Spleen (tissue), 13 donors: ENCODE measurements around the gene CDK7. TPM values are rescaled to one million over a fixed set of nuclear protein-coding genes. Genes with fewer than 3 reads are reported as not detected.

Experiments used
- DNase-seq: peaks from one replicate; pipeline ENCODE4 v3.0.0-alpha.2; 2020
- H3K27ac ChIP-seq, 8 donors: fragments of 200-600 bp; sonication (generic) in 7 of 8; 1 replicate in 4 of 8; 2 replicates in 4 of 8; pipeline versions ENCODE4 v1.5.0 to v1.8.0; 2016 to 2021; ENCODE audit warnings: inconsistent platforms in 4 of 8, mild to moderate bottlenecking in 4 of 8, moderate library complexity in 1 of 8
- H3K27me3 ChIP-seq, 7 donors: fragments of 200-600 bp; sonication (generic) in 6 of 7; replicated peaks in 1 of 7; 1 replicate in 4 of 7; 2 replicates in 3 of 7; pipeline versions ENCODE4 v1.5.0 to v1.8.0; 2016 to 2021; ENCODE audit warnings: inconsistent platforms in 3 of 7, mild to moderate bottlenecking in 1 of 7
- H3K36me3 ChIP-seq, 6 donors: fragments of 200-600 bp; sonication (generic) in 5 of 6; 1 replicate in 4 of 6; 2 replicates in 2 of 6; pipeline versions ENCODE4 v1.5.0 to v1.8.0; 2016 to 2021; ENCODE audit warnings: inconsistent platforms in 2 of 6
- H3K4me1 ChIP-seq, 6 donors: fragments of 200-600 bp; sonication (generic) in 5 of 6; 1 replicate in 3 of 6; 2 replicates in 3 of 6; pipeline versions ENCODE4 v1.5.0 to v1.8.0; 2016 to 2021; ENCODE audit warnings: inconsistent platforms in 3 of 6
- H3K4me3 ChIP-seq, 8 donors: fragments of 200-600 bp; sonication (generic) in 7 of 8; 1 replicate in 4 of 8; 2 replicates in 4 of 8; pipeline versions ENCODE4 v1.5.0 to v1.8.0; 2016 to 2021; ENCODE audit warnings: inconsistent platforms in 4 of 8, mild to moderate bottlenecking in 4 of 8, moderate library complexity in 2 of 8
- H3K9me3 ChIP-seq, 8 donors: fragments of 200-600 bp; sonication (generic) in 7 of 8; 1 replicate in 4 of 8; 2 replicates in 4 of 8; pipeline versions ENCODE4 v1.5.0 to v1.8.0; 2016 to 2021; ENCODE audit warnings: inconsistent platforms in 4 of 8
- CTCF ChIP-seq, 11 experiments: fragments of 200-600 bp in 7 of 11; fragments of 450-650 bp in 4 of 11; sonication (generic) in 4 of 11; IDR thresholded peaks in 8 of 11; conservative IDR thresholded peaks in 3 of 11; 1 replicate in 7 of 11; 2 replicates in 4 of 11; pipeline versions ENCODE4 v1.4.0 to v1.8.0; 2016 to 2021; ENCODE audit warnings: antibody characterized with exemption in 11 of 11, inconsistent platforms in 4 of 11, mild to moderate bottlenecking in 1 of 11
- POLR2A ChIP-seq, 3 donors: fragments of 450-650 bp; IDR thresholded peaks; one replicate each; pipeline ENCODE4 v1.5.1; 2017; ENCODE audit warnings: antibody characterized with exemption in 3 of 3, mild to moderate bottlenecking in 1 of 3
- POLR2AphosphoS5 ChIP-seq, 3 donors: sonication (generic); formaldehyde crosslinking; IDR thresholded peaks; one replicate each; pipeline ENCODE4 v1.5.1; 2017; ENCODE audit warnings: antibody characterized with exemption in 3 of 3
- WGBS, 5 donors: extraction: QIAGEN DNeasy Blood & Tissue Kit in 3 of 5; methylation state at CpG; one replicate each; pipeline versions ENCODE4 v1.1.5 to v1.1.7; 2013 to 2018; 5-methylcytosine and 5-hydroxymethylcytosine counted together
- intact Hi-C: fragments of 100-400 bp; cut with DNase I; formaldehyde crosslinking; loops from one replicate; pipeline ENCODE4 v1.15.0; 2023; ENCODE audit warnings: low total_unique reads
- long read RNA-seq, 2 donors: transcript quantifications; one replicate each; lab custom pipeline, GENCODE V29; 2026
- polyA plus RNA-seq, 3 donors: library from polyadenylated mRNA; stranded (reverse); fragments of 200-250 nt; gene quantifications; one replicate each; pipeline ENCODE4 v1.2.1, GENCODE V29; 2013
- total RNA-seq, 7 donors: library from RNA; depleted of rRNA in 3 of 7; stranded (reverse); fragments of >200 nt in 3 of 7; fragmentation: NEBNext Ultra II Directional in 4 of 7; extraction: Animal tissue kit (Norgen Biotek cat#: 25700) in 4 of 7; gene quantifications; one replicate each; pipeline versions ENCODE4 v1.1.0 to v1.2.1, GENCODE V29; 2016 to 2021
- donor health status: healthy with polysubstance abuse.
- donor health status: DM: no; HTN: no; CAD: no; lungs with moderate emphysema.
- donor health status: DM: no; HTN: no; CAD: no.
- donor health status: Bipolar disorder and iron deficiency.
- donor health status: healthy.
- donor health status: DM: no; HTN: no; CAD: no.
- donor health status: DM: yes; HTN: yes; CAD: no.

CDK7 gene
- total RNA-seq: 10 to 100 TPM; 12.9 to 21.9 (median 17.2) TPM
- polyA plus RNA-seq: 10 to 100 TPM; 17.4 to 19.0 (median 18.7) TPM
- long read RNA-seq, donor 1, transcript CDK7-201 (12 exons, 1,439 nt): major isoform, 5 of 6 reads
- long read RNA-seq, donor 1, partial matches to known transcripts: 0 of 6 reads
- long read RNA-seq, donor 1, other reads (novel, unspliced or antisense): 0 of 6 reads
- long read RNA-seq, donor 2, transcript CDK7-201 (12 exons, 1,439 nt): major isoform, 8 of 8 reads
- long read RNA-seq, donor 2, partial matches to known transcripts: 0 of 8 reads
- long read RNA-seq, donor 2, other reads (novel, unspliced or antisense): 0 of 8 reads

- H3K27me3 ChIP-seq: no peaks in the 10 kb centered on the region
- TF ChIP-seq POLR2AphosphoS5 (IDR thresholded peaks at IDR 0.05) (peak; percentile 91 to 94 (median 92)), CTCF (IDR thresholded peaks at IDR 0.05 in 8 of 11, conservative IDR thresholded peaks at IDR 0.05 in 3 of 11) (peak in 4 of 11 experiments; percentile 3 to 35 (median 12)), POLR2A (IDR thresholded peaks at IDR 0.05) (no peak)
- H3K36me3 ChIP-seq: peaks cover 0 to 34% (median 11%) of the 10 kb centered on the region in 6 donors
- peak within 1 kb of the TSS; percentile 65 to 94 (median 88) for H3K27ac ChIP-seq
- intact Hi-C loops: no loop called here
- no peaks in the 10 kb centered on the region for H3K9me3 ChIP-seq
- H3K4me3 ChIP-seq: peak within 1 kb of the TSS; percentile 76 to 90 (median 87)
- DNase-seq: peak; percentile 99
- peaks cover 21 to 54% (median 41%) of the 10 kb centered on the region in 6 donors for H3K4me1 ChIP-seq
- WGBS, 5 donors: 0% methylated on average over 41 to 49 of the region's 49 CpGs
Measured at GRCh38 chr5:69234457-69235268, at the start of gene CDK7. TSS of gene CDK7 (plus strand) at chr5:69234886. CDS start at chr5:69234976, 90 bp downstream.

GRCh38 chr5:69187342-69187741, 47.3 kb upstream of the CDK7 start:
- intact Hi-C loops: no loop called here
- Histone ChIP-seq H3K4me1 (peaks cover 7 to 23% (median 17%) of the 10 kb centered on the region in 6 donors), H3K36me3 (no peaks in the 10 kb centered on the region), H3K27ac (no peak overlapping the region), H3K9me3 (no peaks in the 10 kb centered on the region), H3K27me3 (no peaks in the 10 kb centered on the region), H3K4me3 (no peak overlapping the region)
- TF ChIP-seq POLR2A (IDR thresholded peaks at IDR 0.05) (no peak), CTCF (IDR thresholded peaks at IDR 0.05 in 8 of 11, conservative IDR thresholded peaks at IDR 0.05 in 3 of 11) (no peak), POLR2AphosphoS5 (IDR thresholded peaks at IDR 0.05) (no peak)
- no peak for DNase-seq
- WGBS, 5 donors: 89 to 100% (median 95%) methylated on average over 2 of the region's 2 CpGs

- peaks cover 0 to 6% (median 0%) of the 10 kb centered on the region in 6 donors for H3K36me3 ChIP-seq
- H3K27me3 ChIP-seq: no peaks in the 10 kb centered on the region
- peaks cover 7 to 23% (median 17%) of the 10 kb centered on the region in 6 donors for H3K4me1 ChIP-seq
- intact Hi-C loops: no loop called here
- WGBS, 5 donors: 16 to 29% (median 24%) methylated on average over 8 of the region's 8 CpGs
- H3K9me3 ChIP-seq: no peaks in the 10 kb centered on the region
- no peak for TF ChIP-seq POLR2AphosphoS5 (IDR thresholded peaks at IDR 0.05)
- TF ChIP-seq CTCF (IDR thresholded peaks at IDR 0.05 in 8 of 11, conservative IDR thresholded peaks at IDR 0.05 in 3 of 11): no peak
- no peak for TF ChIP-seq POLR2A (IDR thresholded peaks at IDR 0.05)
- peak overlapping the region; percentile 71 to 99 (median 84) for H3K4me3 ChIP-seq
- DNase-seq: no peak
- peak overlapping the region in 7 of 8 donors; percentile 26 to 85 (median 78) for H3K27ac ChIP-seq
Measured at GRCh38 chr5:69188811-69189161, 45.9 kb upstream of the CDK7 start.
